Upper lobe of left lung (tissue), 4 donors: ENCODE data around the gene GJC1.

Experiments
- EP300 ChIP-seq, 4 donors: sonication (generic); formaldehyde crosslinking; IDR thresholded peaks; one replicate each; pipeline ENCODE4 v1.5.1; 2017; ENCODE audit warnings: antibody characterized with exemption in 4 of 4, control low read depth in 2 of 4
- POLR2A ChIP-seq, 4 donors: fragments of 450-650 bp; IDR thresholded peaks; one replicate each; pipeline ENCODE4 v1.5.1; 2016 to 2017; ENCODE audit warnings: antibody characterized with exemption in 4 of 4, mild to moderate bottlenecking in 2 of 4
- POLR2AphosphoS5 ChIP-seq, 2 donors: sonication (generic); formaldehyde crosslinking; IDR thresholded peaks; one replicate each; pipeline ENCODE4 v1.5.1; 2017; ENCODE audit warnings: antibody characterized with exemption in 2 of 2
- TF ChIP-seq, protein P1 (sequence below), 6 experiments: fragments of 450-650 bp in 4 of 6; fragments of 200-600 bp in 2 of 6; sonication (generic) in 2 of 6; IDR thresholded peaks; one replicate each; pipeline ENCODE4 v1.5.1; 2016 to 2019; ENCODE audit warnings: antibody characterized with exemption in 6 of 6

- TF ChIP-seq, protein P1, sequence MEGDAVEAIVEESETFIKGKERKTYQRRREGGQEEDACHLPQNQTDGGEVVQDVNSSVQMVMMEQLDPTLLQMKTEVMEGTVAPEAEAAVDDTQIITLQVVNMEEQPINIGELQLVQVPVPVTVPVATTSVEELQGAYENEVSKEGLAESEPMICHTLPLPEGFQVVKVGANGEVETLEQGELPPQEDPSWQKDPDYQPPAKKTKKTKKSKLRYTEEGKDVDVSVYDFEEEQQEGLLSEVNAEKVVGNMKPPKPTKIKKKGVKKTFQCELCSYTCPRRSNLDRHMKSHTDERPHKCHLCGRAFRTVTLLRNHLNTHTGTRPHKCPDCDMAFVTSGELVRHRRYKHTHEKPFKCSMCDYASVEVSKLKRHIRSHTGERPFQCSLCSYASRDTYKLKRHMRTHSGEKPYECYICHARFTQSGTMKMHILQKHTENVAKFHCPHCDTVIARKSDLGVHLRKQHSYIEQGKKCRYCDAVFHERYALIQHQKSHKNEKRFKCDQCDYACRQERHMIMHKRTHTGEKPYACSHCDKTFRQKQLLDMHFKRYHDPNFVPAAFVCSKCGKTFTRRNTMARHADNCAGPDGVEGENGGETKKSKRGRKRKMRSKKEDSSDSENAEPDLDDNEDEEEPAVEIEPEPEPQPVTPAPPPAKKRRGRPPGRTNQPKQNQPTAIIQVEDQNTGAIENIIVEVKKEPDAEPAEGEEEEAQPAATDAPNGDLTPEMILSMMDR (IDR thresholded peaks at IDR 0.05), result no peak
- no peak for TF ChIP-seq POLR2A (IDR thresholded peaks at IDR 0.05)
- no peak for TF ChIP-seq EP300 (IDR thresholded peaks at IDR 0.05)
- no peak for TF ChIP-seq POLR2AphosphoS5 (IDR thresholded peaks at IDR 0.05)
These were observed 70.8 kb downstream of the GJC1 start for GRCh38 chr17:44759086-44759915.
